Measurements from ENCODE around the gene NXT1.
A peak's percentile ranks its signal among the peaks of the same experiment; 100 is the strongest.
"Not testable (repeated sequence)": the region's sequence is repeated elsewhere in the genome, so short reads cannot be mapped to it uniquely, and the experiment has no call there.

The NXT1 gene

GRCh38 chr20:23350196-23350903, at the start of gene NXT1:
Gene NXT1 (plus strand): TSS chr20:23350791. CDS start chr20:23354042, 3,251 bp downstream.
- DNase-seq = peak; percentile 99

- no peak for DNase-seq
These were observed 49.0 kb upstream of the NXT1 start for GRCh38 chr20:23301436-23302050.

DNA sequence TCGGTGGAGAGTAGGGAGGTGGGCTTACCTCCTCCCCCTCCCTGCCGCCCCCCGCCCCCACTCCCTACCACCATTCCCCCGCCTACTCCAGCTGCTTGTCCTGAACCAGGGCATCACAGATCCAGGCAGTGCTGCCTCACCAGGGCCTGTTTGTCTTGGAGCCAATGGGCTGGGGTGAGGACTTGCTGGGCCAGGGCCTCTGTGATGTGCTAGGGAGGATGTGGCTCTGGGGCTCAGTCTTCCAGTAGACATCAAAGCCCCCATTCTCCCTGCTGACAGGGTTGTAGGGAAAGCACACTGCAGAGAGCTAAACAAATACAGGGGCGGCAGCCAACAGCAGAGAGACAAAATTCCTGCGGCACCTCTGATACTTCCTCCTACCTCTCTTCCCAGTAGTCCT, 48.2 kb upstream of the NXT1 start:
- no peak for DNase-seq

DNA sequence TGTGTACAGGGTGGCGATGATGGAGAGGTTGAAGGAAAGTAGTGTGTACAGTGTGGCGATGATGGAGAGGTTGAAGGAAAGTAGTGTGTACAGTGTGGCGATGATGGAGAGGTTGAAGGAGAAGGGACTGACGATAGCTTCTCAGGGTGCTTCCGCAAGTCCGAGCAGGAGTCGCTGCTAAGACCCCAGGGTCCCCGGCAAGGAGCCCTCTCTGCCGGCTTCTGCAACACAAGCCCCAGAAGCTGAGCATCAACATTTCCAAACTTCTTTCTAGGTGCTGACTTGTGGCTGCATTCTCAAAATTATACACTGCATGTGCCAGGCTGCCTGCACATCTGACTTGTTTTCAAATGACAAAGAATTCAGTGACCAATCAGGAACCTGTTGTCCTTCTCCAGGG, 47.8 kb upstream of the NXT1 start:
- DNase-seq = no peak

- DNase-seq = no peak
These were observed 47.1 kb upstream of the NXT1 start for GRCh38 chr20:23303325-23304102.

GRCh38 chr20:23304616-23305015, 46.0 kb upstream of the NXT1 start:
- no peak for DNase-seq

GRCh38 chr20:23305098-23305497, 45.5 kb upstream of the NXT1 start:
- DNase-seq = peak; percentile 64

DNA sequence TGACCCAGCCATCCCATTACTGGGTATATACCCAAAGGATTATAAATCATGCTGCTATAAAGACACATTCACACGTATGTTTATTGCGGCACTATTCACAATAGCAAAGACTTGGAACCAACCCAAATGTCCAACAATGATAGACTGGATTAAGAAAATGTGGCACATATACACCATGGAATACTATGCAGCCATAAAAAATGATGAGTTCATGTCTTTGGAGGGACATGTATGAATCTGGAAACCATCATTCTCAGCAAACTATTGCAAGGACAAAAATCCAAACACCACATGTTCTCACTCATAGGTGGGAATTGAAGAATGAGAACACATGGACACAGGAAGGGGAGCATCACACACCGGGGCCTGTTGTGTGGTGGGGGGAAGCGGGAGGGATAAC, 43.2 kb upstream of the NXT1 start:
- not testable (repeated sequence) for DNase-seq

DNA sequence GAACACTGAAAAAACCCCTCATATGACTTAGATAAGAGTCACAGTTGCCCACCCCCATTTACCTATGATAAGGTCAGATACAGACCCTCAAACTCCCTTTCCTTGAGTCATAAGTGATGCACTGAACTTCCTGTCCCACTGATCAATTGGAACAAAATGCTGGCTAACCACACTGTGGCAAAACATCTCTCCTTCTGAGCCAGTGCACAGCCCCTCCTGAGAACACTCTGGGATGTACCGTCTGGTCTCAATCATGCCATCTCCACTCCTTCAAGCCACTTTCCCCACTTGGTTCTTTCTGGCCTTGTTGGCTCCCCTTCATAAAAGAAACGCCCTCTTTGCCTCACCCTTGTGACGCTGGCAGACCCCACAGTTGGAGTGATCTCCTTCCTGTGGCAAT, 42.6 kb upstream of the NXT1 start:
- DNase-seq = no peak

DNA sequence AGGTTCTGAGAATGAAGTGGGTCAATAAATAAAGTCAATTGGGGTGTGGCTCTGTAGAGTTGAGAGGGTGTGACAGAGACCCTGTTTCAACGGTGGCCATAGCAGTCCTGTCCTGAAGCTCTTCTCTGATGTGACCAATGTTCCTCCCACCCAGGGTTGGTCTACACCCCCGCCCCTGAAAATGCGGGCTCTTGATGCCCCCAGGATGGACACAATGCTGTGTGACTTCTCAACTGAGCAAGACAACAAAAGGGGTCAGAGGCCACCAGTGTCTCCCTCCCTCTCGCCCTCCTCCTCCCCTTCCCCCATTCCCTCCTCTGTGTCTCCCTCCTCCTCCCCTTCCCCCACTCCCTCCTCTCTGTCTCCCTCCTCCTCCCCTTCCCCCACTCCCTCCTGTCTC, 41.7 kb upstream of the NXT1 start:
- DNase-seq = no peak

- DNase-seq = no peak
These were observed 40.8 kb upstream of the NXT1 start for GRCh38 chr20:23309781-23310180.

DNA sequence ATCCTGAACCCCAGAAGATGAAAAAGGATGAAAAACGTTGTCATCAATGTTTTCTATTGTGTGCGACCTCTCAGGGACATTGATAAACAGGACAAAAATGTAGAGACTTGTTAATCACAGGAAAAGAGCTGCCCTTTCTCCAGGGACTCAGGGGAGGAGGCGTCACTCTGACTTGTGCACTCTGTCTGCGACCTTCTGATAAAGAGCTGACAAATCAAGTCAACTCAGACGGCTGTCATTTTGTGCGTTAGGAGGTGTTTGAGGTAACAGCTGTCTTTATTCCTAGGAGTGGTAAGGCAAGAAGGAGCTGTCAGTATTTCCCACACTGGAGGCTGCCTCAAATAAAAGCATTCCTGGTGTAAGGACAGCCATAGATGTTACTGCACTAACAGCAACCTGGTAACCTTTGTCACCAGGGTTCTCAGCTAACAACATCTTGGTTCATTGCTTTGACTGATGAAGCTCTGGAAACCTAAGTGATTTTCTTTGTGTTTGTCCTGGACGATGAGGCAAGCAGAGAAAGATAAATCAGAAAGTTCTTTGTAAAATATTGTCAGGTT, 38.6 kb upstream of the NXT1 start:
- peak; percentile 81 for DNase-seq

DNA sequence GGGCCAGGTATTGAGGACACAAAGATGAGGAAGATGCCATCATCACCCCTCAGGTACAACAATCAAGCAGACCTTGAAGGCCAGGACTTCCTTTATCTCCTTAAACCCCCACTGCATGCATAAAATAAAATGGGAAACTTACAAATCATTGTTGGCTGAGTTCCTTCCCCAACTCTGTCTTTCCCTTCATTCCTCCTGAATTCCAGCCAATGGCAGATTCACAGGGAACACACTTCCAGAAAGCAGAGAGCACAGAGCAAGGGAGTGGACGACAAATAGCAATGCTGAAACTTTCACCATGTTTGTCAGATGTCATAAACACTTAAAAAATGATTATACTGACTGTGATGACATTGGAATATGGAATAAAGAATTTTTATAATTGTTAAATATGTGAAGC, 37.3 kb upstream of the NXT1 start:
- DNase-seq = no peak

DNA sequence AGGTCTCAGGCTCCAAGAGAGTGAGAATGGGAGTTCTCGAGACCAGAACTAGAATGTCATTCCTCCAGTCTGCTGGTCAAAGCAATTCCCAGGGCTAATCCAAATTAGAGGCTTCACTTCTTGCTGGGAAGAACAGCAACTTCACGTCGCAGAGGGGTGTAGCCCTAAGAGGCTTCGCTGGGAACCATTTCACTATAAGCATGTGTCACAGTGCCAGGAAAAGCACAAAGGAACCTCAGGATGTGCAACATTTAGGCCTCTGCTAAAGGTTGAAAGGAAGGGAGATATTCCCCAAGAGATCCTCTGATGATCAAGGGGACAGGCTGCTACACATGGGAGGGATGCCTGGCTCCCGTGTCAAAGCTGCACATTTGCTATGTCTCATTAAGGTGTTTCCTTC, 35.9 kb upstream of the NXT1 start:
- no peak for DNase-seq

DNA sequence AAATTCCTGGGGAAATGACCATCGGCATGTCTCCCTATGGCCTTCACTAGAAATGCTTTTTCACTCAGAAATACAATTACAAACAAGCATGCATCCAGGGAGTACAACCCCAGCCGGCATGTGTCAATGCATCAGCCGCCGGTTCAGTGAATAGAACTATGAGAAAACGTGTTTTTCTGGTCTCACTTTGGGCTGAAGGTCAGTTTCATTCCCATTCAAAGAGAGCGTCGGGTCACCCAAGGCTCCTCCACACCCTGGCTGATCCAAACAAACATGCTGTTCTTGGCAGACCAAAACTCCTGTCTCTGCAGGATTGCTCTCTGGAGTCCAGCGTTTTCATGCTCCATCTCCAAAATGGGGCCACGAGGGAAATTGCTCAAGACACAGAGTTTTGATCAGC, 35.5 kb upstream of the NXT1 start:
- no peak for DNase-seq

- no peak for DNase-seq
These were observed 34.0 kb upstream of the NXT1 start for GRCh38 chr20:23316626-23317025.

DNA sequence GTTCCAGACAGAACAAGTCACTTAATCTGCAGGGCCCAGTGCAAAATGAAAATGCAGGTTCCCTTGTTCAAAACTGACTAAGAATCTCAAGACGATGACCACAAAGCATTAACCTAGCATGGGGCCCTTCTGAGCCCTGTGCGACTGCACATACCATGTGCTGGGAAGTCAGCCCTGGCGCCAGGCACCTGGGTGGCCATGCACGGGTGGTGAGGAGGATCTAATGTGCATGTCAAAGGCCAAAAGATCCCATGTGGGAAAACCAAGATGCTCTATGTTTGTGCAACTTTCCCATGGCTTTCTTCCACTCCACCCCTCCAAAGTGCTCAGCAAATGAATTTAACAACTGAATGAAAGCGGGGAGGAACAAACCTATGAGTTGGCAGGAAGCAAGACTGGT, 33.5 kb upstream of the NXT1 start:
- no peak for DNase-seq

DNA sequence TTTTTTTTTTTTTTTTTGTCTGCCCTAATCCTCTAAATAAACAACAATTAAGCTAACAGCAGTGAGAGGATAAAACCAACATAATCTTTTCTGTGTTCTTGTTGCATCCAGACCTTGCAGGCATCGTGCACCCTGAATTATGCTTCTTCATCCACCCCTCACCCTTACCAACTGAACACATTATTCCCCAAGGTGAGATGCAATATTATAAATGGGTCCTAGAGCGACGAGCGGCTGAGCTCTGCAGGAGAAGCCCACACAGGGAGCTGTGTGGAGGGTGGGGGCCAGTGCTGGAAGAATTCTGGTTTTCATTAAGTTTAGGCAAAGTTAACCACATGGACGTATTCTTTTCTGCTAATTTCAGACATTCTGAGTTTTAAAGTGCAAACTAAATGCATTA, 32.2 kb upstream of the NXT1 start:
- no peak for DNase-seq

DNA sequence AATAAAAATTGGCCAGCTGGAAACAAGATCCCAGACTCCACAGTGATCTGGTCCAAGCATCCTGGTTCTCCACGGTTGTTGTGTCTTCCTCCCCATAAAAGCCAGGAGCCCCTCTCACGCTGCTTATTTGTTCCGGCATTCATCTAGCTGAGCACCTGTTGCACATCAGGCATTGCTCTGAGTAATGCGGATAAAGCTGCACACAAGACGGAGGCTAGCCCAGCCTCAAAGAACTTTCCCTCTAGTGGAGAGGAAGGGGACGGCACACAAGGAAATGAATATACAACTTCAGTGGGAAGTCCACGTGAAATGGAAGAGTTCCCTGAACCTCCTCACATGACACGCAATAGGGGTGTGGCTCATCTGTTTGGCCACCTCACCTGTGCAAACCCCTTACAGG, 30.3 kb upstream of the NXT1 start:
- DNase-seq = peak; percentile 36

DNA sequence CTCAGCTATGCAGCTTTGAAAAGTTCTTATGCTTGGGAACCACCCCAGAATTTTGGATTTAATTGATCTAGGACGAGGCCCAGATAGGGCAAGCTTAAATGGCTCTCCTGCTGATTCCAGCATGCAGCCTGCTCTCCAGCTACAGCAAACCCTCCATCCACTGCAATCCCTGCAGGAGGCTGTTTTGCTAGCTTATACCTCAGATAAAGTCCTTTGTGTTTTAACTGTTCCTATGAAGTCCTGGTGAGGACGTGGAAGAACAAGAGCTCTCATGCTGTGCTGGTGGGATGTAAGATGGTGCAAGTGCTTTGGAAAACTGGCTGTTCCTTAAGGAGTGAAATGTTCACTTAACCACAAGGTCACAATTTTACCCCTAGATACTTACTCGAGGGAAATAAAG, 25.5 kb upstream of the NXT1 start:
- DNase-seq = no peak

DNA sequence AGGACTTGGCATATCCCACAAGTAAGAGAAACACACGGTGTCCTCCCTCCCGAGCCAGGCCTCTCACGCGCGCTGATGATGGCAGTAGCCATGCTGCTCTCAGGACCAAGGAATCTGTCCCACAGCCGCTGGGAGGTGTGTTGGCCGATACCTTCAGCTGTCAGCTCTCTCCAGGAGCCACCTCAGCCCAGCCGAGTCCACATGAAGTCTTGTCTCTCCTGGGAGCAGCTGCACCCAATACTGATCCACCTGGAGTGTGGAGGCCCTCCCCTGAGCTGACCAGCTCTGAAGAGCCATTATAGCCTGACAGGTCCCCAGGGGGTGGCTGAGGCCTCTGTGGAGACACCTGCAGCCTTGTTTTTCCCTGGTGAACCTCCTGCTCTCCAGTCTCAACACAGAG, 23.8 kb upstream of the NXT1 start:
- no peak for DNase-seq

DNA sequence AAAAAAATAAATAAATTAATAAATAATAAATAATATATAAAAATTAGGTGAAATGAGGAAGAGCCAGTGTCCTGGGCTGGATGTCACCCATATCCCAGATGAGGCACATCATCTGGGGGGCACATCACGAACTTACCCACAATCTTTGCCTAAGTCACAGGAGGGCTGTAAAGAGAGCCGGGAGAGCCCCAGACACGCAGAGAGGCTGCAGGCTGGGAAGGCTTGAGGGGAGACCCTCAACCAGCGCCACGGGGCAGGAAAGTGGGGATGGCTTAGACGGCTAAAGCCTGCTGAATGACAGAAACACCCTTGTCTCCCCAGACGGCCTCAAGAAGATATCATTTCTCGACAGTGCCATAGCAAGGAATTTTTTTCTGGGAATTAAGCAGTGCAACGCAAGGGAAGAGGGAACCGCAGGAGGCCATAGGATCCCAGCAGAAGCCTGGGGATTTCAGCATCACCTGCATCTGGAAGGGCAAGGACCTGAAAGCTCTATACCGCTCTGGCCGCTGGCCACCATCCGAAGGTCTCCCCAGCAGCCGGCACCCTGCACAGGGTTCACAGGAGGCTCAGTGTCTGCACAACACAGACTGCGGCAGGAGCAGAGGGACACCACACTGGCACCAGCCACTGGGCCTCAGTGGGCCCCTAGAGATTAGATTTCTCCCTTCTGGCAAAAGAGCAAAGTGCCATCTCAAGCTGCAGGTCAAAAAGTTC, 22.8 kb upstream of the NXT1 start:
- DNase-seq = no peak

Data from hematopoietic multipotent progenitor cell treated with erythropoietin and hydrocortisone succinate and interleukin-3 and kit ligand, for 6 days (in vitro differentiated cells).